T1000 (cell line): ENCODE results near the gene BRD4.

Experiments used
- DNase-seq: peaks from one replicate; lab custom pipeline; 2025; ENCODE audit warnings: mixed read lengths; lab: John Stamatoyannopoulos, UW

BRD4 gene

DNA sequence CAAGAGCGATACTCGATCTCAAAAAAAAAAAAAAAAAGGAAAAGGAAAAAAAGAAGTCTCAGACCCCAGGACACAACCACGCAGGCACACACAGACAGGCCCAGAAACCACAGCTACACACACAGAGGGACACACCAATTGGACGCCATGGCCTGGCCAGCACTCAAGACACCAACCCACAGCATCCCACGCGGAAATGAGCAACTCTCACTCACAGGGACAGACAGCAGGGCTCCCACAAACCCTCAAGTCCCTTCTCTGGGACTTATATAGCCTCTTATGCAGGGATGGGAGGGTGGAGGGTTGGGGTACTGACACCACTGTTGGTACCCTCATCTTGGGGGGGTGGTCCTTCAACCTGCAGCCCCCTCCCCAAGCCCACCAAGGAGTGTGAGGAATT lies 137.4 kb downstream of the BRD4 start:
- DNase-seq = no peak

DNA sequence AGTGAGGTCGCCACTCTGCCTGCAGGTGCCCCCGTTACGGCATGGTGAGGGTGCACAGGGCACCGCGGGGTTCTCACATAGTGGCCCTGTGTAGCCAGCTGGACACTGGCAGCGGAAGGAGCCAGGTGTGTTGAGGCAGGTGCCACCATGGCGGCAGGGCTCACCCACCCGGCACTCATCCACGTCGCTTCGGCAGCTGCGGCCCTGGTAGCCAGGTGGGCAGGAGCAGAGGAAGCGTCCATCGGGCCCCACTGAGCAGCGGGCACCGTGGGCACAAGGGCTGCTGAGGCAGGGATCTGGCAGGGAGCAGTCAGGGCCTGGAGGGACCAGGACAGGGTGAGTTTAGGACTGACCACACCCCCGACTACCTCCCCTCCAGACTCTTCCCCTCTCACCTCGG lies 140.4 kb downstream of the BRD4 start:
- DNase-seq = no peak

GRCh38 chr19:15191514-15191913 lies 140.8 kb downstream of the BRD4 start:
- no peak for DNase-seq

DNA sequence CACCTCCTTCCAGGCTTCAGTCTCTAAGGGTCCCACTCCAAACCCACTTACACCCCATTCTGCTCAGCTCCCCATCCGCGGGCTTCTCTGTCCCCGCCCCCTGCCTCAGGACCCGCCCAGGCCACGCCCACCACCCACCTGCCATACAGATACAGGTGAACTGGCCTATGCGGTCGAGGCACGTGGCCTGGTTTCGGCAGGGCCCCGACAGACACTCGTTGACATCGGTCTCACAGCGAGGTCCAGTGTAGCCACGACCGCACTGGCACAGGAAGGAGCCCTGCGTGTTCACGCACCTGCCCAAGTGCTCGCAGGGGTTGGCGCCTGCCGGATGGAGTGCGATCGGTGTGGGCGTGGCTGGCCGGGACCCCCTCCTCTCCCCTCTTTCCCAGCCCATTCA lies 143.5 kb downstream of the BRD4 start:
- DNase-seq = no peak

DNA sequence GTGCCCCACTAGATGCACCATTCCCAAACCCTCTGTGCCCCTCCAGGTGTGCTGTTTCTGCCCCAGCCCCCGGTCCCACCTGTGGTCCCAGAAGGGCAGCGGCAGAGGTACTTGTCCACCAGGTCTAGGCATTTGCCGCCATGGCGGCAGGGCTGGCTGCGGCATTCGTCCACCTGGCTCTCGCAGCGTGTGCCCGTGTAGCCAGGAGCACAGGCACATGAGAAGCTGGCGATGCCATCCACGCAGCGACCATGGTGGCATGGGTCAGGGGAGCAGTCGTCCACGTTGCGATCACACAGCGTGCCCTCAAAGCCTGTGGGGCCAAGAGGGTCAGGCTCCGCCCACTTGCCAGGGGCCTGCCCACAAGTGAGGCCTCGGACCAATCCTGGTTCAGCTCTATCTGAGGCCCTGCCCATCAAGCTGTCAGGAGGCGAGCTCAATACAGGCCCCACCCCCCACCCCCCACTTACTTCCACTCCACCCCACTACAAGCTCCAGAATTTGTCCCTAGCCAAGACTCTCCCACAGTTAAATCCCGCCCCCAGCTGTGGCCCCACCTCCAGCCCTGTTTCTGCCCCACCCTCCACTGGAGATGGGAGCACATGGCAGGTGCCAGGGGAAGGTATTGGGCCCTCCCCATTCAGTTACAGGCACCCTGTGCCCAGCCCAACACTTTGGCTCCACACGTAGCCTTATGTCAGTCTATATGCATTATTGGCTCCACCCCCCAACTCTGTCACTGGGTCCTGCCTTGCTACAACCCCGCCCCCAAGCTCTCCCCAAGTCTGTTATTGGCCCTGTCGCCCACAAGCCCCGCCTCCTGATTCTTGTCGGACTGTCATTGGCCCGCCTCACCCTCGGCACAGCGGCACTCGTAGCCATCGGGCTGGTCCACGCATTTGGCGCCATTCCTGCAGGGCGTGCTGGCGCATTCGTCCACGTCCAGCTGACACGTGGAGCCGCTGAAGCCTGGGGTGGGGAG lies 145.0 kb downstream of the BRD4 start:
- no peak for DNase-seq
